GM23248 (cell line): ENCODE measurements around the gene TBCEL. TPM values are rescaled to one million over a fixed set of nuclear protein-coding genes. Genes with fewer than 3 reads are reported as not detected.

Experiments
- DNase-seq: peaks from one replicate; pipeline ENCODE4 v3.0.0-alpha.2; 2015
- H2AFZ ChIP-seq: fragments of 200-600 bp; sonication (generic); 2 replicates; pipeline ENCODE4 v1.6.1; 2016; ENCODE audit warnings: antibody characterized with exemption
- H3F3A ChIP-seq: fragments of 200-600 bp; sonication (generic); 2 replicates; pipeline ENCODE4 v1.6.1; 2016; ENCODE audit warnings: mild to moderate bottlenecking, antibody characterized with exemption, mixed run types; ENCODE audit not compliant: insufficient read depth
- H3K27ac ChIP-seq: fragments of 200-600 bp; sonication (generic); 2 replicates; pipeline ENCODE4 v1.5.1; 2016; ENCODE audit warnings: mild to moderate bottlenecking
- H3K27me3 ChIP-seq: fragments of 200-600 bp; sonication (generic); replicated peaks from 2 replicates; pipeline ENCODE4 v1.6.1; 2016; ENCODE audit warnings: mild to moderate bottlenecking; ENCODE audit not compliant: insufficient read depth
- H3K36me3 ChIP-seq: fragments of 200-600 bp; sonication (generic); 2 replicates; pipeline ENCODE4 v1.6.1; 2016; ENCODE audit warnings: low read depth, mild to moderate bottlenecking
- H3K4me1 ChIP-seq: fragments of 200-600 bp; sonication (generic); 2 replicates; pipeline ENCODE4 v1.6.1; 2016; ENCODE audit warnings: mild to moderate bottlenecking; ENCODE audit not compliant: insufficient read depth
- H3K4me2 ChIP-seq: fragments of 200-600 bp; sonication (generic); one replicate; pipeline ENCODE4 v1.6.1; 2016; ENCODE audit warnings: mild to moderate bottlenecking; ENCODE audit not compliant: unreplicated experiment
- H3K4me3 ChIP-seq: fragments of 200-600 bp; sonication (generic); 2 replicates; pipeline ENCODE4 v1.5.1; 2016; ENCODE audit warnings: mild to moderate bottlenecking
- H3K79me2 ChIP-seq: fragments of 200-600 bp; sonication (generic); 2 replicates; pipeline ENCODE4 v1.6.1; 2016; ENCODE audit warnings: mild to moderate bottlenecking; ENCODE audit not compliant: insufficient read depth
- H3K9ac ChIP-seq: fragments of 200-600 bp; sonication (generic); 2 replicates; pipeline ENCODE4 v1.6.1; 2016; ENCODE audit warnings: mild to moderate bottlenecking
- H3K9me2 ChIP-seq: fragments of 200-600 bp; sonication (generic); 2 replicates; pipeline ENCODE4 v1.6.1; 2016; ENCODE audit warnings: mixed run types, mild to moderate bottlenecking, moderate library complexity; ENCODE audit not compliant: insufficient read depth
- H3K9me3 ChIP-seq: fragments of 200-600 bp; sonication (generic); one replicate; pipeline ENCODE4 v1.6.1; 2017; ENCODE audit warnings: low read depth
- H4K20me1 ChIP-seq: fragments of 200-600 bp; sonication (generic); 2 replicates; pipeline ENCODE4 v1.6.0; 2016; ENCODE audit not compliant: insufficient read depth
- EZH2 ChIP-seq: fragments of 200-600 bp; sonication (generic); IDR thresholded peaks from 2 replicates; pipeline ENCODE4 v1.6.1; 2018; ENCODE audit warnings: antibody characterized with exemption, mild to moderate bottlenecking; ENCODE audit not compliant: insufficient read depth, poor library complexity, severe bottlenecking
- EZH2phosphoT487 ChIP-seq: fragments of 200-600 bp; sonication (generic); IDR thresholded peaks from 2 replicates; pipeline ENCODE4 v1.6.1; 2018; ENCODE audit warnings: antibody characterized with exemption, moderate library complexity, mild to moderate bottlenecking, low read depth; ENCODE audit not compliant: insufficient read depth
- WGBS, 2 experiments: methylation state at CpG; one replicate each; pipeline ENCODE4 v1.1.6; 2015 to 2017; ENCODE audit warnings: low lambda C conversion rate in 2 of 2, low coverage in 1 of 2; ENCODE audit errors: missing lambda C conversion rate in 2 of 2; 5-methylcytosine and 5-hydroxymethylcytosine counted together
- in situ Hi-C: fragments of 300-500 bp; cut with MboI; formaldehyde crosslinking; loops from 2 replicates; pipeline ENCODE4 v1.15.0; 2020
- polyA plus RNA-seq: library from polyadenylated mRNA; unstranded; fragments of >200 nt; fragmentation: Nextera tagmentation; extraction: Ambion mirVana; gene quantifications from 2 replicates; pipeline ENCODE4 v1.2.1, GENCODE V29; 2016
- total RNA-seq: library from RNA; depleted of rRNA; stranded (reverse); fragments of >200 nt; shearing (Covaris generic); gene quantifications from 2 replicates; pipeline ENCODE4 v1.2.3, GENCODE V29; 2014

The TBCEL gene
- total and polyA plus RNA-seq, 2 experiments from 2014 or later: 13.0 to 27.9 TPM

DNA sequence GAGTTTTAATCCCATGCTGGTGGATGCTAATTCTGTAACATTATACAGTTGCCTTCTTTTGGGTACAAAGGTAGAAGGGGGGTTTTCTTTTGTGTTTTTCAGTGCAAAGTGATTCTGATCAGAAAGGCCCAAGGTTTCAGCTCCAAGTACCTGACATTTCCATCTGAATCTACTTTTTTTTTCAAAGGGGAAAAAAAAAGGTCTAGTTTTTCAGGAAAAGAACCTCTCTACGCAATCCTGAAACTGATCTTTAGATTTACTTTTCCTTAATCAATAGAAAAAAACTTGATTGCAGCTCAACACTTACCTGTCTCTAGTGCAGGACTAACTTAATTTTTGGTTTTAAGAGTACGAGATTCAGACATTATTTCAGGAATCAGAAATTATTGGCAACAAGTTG is 77.0 kb downstream of the TBCEL start, which contains the start of gene TECTA:
TSS of gene TECTA (plus strand) at position 301 of the 400 bp plus-strand sequence. CDS start 1,423 bp downstream, outside the sequence.
- Histone ChIP-seq H3K4me2 (no peak within 1 kb of the TSS), H3K79me2 (no peaks in the 10 kb centered on the region), H4K20me1 (no peaks in the 10 kb centered on the region), H3K4me3 (no peak within 1 kb of the TSS), H3K27ac (no peak within 1 kb of the TSS), H3K9me2 (no peaks in the 10 kb centered on the region), H3F3A (no peaks in the 10 kb centered on the region), H3K9me3 (no peaks in the 10 kb centered on the region), H3K4me1 (0 out of 2 replicates have a peak, but pooled peaks cover 4% of the 10 kb centered on the region), H3K9ac (no peak within 1 kb of the TSS), H3K27me3 (no peaks in the 10 kb centered on the region), H2AFZ (no peak within 1 kb of the TSS), H3K36me3 (no peaks in the 10 kb centered on the region)
- no peak for TF ChIP-seq EZH2
- no peak for TF ChIP-seq EZH2phosphoT487
- 79 to 89% methylated on average over 2 of the region's 2 CpGs for WGBS, 2 experiments
- DNase-seq: no peak
- in situ Hi-C loops: loop anchor here (25.0 kb wide), 1 partner anchor 589 kb away; the partner anchor contains the start of gene GRIK4

DNA sequence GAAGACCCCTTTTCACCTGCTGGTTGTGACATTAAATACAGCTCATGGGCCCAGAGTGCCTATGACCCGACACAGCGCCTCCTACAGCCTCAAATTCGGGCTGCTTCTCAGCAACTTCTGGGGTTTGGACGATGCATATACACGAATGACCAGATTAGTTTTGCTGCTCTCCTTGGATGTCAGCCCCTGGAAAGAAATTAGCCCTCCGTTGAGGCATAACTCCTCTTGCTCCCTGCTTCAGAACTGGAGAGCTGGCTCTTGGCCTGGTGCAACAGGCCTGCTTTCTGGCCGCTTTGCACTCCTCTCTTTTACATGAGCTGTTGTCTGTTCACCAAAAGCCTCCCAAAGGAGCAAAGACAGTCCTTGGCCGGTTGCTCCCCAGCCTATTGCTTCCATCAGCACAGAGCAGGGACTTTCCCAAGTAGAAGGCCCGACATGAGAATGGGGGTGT is 80.4 kb downstream of the TBCEL start:
- Histone ChIP-seq H3K4me2 (no peak overlapping the region), H3K9me2 (no peaks in the 10 kb centered on the region), H3K27ac (no peak overlapping the region), H3K4me1 (0 out of 2 replicates have a peak, but pooled peaks cover 4% of the 10 kb centered on the region), H3K79me2 (no peaks in the 10 kb centered on the region), H3K9ac (no peak overlapping the region), H3K27me3 (no peaks in the 10 kb centered on the region), H3F3A (no peaks in the 10 kb centered on the region), H3K4me3 (no peak overlapping the region), H2AFZ (no peak overlapping the region), H3K9me3 (no peaks in the 10 kb centered on the region), H4K20me1 (no peaks in the 10 kb centered on the region), H3K36me3 (no peaks in the 10 kb centered on the region)
- DNase-seq: no peak
- in situ Hi-C loops: loop anchor here (25.0 kb wide), 1 partner anchor 592 kb away; the partner anchor contains the start of gene GRIK4
- WGBS, 2 experiments: 28 to 30% methylated on average over 9 of the region's 9 CpGs
- TF ChIP-seq EZH2: no peak

GRCh38 chr11:121105063-121105480 is 81.2 kb downstream of the TBCEL start:
- Histone ChIP-seq H3F3A (no peaks in the 10 kb centered on the region), H2AFZ (no peak overlapping the region), H3K9me2 (no peaks in the 10 kb centered on the region), H3K9me3 (no peaks in the 10 kb centered on the region), H3K27ac (no peak overlapping the region), H3K9ac (no peak overlapping the region), H4K20me1 (no peaks in the 10 kb centered on the region), H3K4me2 (no peak overlapping the region), H3K79me2 (no peaks in the 10 kb centered on the region), H3K27me3 (no peaks in the 10 kb centered on the region; the same call in 1 of the 2 replicates), H3K36me3 (no peaks in the 10 kb centered on the region), H3K4me3 (no peak overlapping the region), H3K4me1 (0 out of 2 replicates have a peak, but pooled peaks cover 3% of the 10 kb centered on the region)
- WGBS, 2 experiments: 19 to 23% methylated on average over 4 of the region's 4 CpGs
- DNase-seq: no peak
- TF ChIP-seq EZH2: no peak
- TF ChIP-seq EZH2phosphoT487: no peak
- in situ Hi-C loops: loop anchor here (25.0 kb wide), 1 partner anchor 593 kb away; the partner anchor contains the start of gene GRIK4

DNA sequence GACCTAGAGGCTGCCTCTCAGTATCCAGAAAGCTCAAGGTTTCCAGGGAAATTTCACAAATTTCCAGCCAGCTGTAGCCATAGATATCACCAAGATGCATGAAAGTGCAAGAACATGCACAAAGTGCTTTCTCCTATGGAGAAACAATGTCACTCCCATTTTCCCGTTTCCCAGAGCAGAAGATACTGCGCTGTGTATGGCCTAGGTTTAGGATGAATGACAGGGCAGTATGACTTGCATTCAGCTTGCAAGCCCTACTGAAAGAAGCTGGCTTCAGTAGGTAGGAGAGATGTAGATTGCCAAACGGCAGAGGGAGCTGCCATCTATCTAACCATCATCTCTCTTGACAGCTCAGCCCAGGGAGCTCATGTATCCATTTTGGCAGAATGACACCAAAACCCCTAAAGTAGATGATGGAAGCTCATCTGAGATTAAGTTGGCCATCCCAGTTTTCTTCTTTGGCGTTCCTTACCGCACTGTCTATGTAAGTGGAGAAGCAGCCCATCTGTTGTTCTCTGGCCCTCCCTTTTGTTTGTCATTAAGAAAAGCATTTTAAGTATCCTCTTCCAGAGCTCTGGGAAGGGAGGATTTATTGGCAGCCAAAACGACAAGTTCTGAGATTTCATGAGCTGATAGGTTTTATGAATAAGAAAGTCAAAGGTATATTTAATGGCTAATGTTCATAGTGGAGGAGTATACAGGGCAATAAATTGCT is 81.7 kb downstream of the TBCEL start:
- no peaks in the 10 kb centered on the region for H3F3A ChIP-seq
- H3K27ac ChIP-seq: no peak overlapping the region
- 23 to 25% methylated on average over 6 of the region's 6 CpGs for WGBS, 2 experiments
- no peaks in the 10 kb centered on the region for H3K36me3 ChIP-seq
- H3K4me3 ChIP-seq: no peak overlapping the region
- H2AFZ ChIP-seq: no peak overlapping the region
- no peak overlapping the region for H3K9ac ChIP-seq
- in situ Hi-C loops: loop anchor here (25.0 kb wide), 1 partner anchor 593 kb away; the partner anchor contains the start of gene GRIK4
- no peaks in the 10 kb centered on the region for H4K20me1 ChIP-seq
- DNase-seq: no peak
- no peaks in the 10 kb centered on the region for H3K9me2 ChIP-seq
- H3K4me1 ChIP-seq: no peaks in the 10 kb centered on the region
- TF ChIP-seq EZH2phosphoT487 (no peak), EZH2 (no peak)
- no peaks in the 10 kb centered on the region for H3K79me2 ChIP-seq
- H3K27me3 ChIP-seq: no peaks in the 10 kb centered on the region; the same call in 1 of the 2 replicates
- no peaks in the 10 kb centered on the region for H3K9me3 ChIP-seq
- H3K4me2 ChIP-seq: no peak overlapping the region
